Panc1 (cell line): ENCODE measurements around the gene YRDC.

Experiments used
- CTCF ChIP-seq: fragments of 450-650 bp; IDR thresholded peaks from 2 replicates; pipeline ENCODE4 v1.5.1; 2017; ENCODE audit warnings: mild to moderate bottlenecking
- POLR2AphosphoS5 ChIP-seq: IDR thresholded peaks from 2 replicates; pipeline ENCODE4 v1.6.1; 2012; ENCODE audit warnings: mild to moderate bottlenecking, low read depth, low read length, moderate library complexity

GRCh38 chr1:37822906-37823815 is 15.2 kb upstream of the YRDC start:
- TF ChIP-seq CTCF, result no peak
- no peak for TF ChIP-seq POLR2AphosphoS5
